GM21576 (cell line): ENCODE results near the gene SPAG17.

Experiments used
- ATAC-seq: cut with Tn5 transposase; IDR thresholded peaks from one replicate; pipeline ENCODE4 v1.9.1; 2021; ENCODE audit warnings: mild to moderate bottlenecking, moderate library complexity; ENCODE audit not compliant: unreplicated experiment

Gene SPAG17

GRCh38 chr1:118081387-118081786 is 103.6 kb downstream of the SPAG17 start:
- no peak for ATAC-seq

- no peak for ATAC-seq
These were observed 107.5 kb downstream of the SPAG17 start for GRCh38 chr1:118077331-118078045.

- ATAC-seq, result no peak
These were observed 109.9 kb downstream of the SPAG17 start for GRCh38 chr1:118075116-118075515.

DNA sequence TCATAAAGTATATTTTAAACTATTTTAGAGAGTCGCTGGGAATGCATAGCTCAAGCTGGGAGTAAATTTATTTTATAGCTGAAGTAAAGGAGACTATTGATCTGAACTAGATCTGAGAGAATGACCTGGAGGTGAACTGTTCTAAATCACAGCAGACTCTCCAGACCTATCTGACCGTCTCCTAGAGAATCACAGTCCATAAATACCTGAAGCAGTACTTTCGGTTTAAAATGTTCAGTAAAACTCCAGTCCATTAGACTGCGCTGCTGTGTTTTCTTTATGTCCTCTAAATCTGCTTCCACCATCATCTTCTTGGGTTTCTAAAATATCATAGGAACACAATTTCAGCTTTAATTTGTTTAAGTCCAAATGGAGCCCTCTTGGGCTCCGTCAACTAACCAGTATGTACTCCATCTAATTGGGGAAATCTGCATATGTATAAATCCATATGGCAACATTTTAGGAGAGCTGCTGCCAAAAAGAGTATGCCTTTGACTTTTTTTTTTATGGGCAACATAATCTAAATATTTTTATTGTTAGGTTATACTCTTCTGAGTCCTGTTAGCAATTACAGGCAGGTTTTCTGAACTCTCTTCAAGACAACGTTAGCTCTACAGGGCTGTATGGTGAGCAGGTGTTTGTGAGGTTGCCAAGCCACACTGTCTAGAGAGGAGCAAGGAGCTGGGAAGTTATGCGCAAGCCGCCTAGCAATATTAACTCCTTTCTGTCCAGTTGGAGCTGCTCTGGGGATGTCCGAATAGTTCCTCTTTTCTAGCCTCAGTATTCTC is 111.2 kb downstream of the SPAG17 start:
- ATAC-seq, result no peak

DNA sequence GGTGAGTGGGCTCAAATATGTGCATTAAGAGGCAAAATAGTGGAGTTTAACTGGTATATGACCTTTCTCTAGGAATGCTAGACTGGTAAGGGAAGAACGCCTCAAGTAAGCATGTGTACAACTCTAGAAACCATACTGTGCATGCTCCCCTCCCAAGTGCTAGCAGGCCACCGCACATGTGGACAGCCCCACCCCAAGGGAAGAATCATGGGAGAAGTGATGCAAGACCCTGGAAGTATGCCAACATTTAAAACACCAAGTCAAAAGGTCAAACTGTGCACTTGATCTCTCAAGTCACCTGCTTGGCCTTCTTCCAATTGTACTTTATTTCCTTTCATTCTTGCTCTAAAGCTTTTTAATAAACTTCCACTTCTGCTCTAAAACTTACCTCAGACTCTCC is 135.0 kb downstream of the SPAG17 start:
- no peak for ATAC-seq

GRCh38 chr1:118047650-118048224 is 137.3 kb downstream of the SPAG17 start:
- no peak for ATAC-seq

- ATAC-seq, result no peak
These were observed 137.9 kb downstream of the SPAG17 start for GRCh38 chr1:118047006-118047649.

- ATAC-seq, result no peak
These were observed 141.4 kb downstream of the SPAG17 start for GRCh38 chr1:118043624-118044023.

DNA sequence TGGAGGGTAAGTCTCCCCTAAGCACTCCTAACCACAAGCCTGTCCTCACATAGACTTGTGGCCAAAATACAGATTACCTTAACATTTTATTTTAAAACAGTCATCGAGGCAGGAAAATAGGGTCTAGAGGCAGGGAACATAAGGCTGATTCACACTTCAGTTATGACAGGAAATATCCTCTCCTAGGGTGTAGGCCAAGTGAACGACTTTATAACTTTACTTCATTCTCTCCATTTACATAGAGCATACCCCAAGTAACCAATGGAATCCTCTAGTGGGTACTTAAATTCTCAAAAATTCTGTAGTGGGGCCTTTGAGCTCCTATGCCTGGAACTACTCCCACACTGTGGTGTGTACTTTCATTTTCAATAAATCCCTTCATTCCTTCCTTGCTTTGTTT is 142.5 kb downstream of the SPAG17 start:
- ATAC-seq, result no peak

DNA sequence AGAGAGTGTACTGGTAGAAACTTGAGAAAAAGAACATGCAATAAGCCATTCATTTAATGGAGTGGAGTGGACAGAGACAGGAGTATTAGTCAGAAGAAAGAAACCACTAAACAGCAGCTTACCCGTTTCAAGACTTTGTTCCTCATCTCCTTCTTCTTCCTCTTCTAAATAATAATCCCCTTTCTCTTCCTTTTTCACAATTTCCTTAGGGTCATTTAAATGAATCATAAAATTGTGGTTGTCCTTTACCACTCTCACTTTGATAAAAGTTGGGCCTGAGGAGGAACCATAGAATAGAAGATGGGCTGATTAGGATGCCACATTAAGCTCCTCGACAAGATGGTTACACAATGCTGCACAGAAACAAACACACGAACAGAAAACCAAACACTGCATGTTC is 145.9 kb downstream of the SPAG17 start:
- no peak for ATAC-seq

DNA sequence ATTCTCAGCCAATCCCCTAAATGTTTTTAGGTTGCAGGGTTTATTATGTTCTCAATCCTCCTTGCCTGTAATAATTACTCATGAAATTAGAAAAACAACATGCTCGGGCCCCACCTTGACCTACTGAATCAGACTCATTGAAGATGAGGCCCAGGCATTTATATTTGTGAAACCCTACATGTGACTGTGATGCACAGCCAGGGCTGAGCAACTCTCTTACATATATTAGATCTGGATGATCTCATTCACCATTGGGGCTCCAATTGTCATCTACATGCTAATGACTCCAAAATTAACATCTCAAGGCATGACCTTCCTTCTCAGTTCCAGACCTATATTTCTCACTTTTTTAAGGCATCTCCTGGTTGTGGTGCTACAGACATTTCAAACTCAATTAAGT is 152.1 kb downstream of the SPAG17 start:
- ATAC-seq, result no peak

DNA sequence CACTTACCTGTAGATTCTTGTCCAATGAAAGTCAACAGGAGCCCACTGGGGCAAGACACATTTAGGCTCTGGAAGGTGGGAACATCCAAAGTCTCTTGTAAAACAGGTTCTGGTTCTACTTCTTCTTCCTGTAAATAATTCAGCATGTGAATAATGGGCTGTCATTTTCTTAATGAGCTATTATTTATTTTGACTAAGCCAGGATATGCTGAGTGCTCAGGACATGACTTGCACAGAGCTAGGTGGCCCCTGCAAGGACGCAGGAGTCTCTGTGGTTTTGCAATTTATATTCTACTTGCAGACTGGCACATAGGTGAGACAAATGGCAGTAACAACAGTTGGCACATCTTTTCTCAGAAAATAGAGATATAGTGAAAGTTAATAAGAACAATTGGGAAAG is 156.8 kb downstream of the SPAG17 start:
- no peak for ATAC-seq

DNA sequence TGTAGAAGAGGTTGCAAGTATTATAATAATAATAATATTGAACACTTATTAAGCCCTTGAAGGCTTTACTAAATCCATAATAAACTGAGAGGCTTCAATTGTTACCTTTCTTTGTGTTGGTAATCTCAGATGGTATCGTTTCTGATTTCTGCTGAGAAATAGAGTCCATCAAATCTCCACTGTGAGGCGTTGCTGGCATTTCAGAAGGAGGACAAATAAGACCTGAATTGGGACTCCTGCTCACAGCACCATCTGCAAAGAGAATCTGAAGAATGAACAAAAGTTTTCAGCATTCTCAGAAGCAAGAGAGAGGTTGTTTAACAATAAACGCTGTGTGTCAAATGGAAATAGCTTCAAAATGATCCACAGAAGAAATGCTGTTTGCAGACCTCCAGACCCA is 161.8 kb downstream of the SPAG17 start:
- no peak for ATAC-seq

GRCh38 chr1:118021668-118022067 is 163.4 kb downstream of the SPAG17 start:
- no peak for ATAC-seq

GRCh38 chr1:118018060-118018459 is 167.0 kb downstream of the SPAG17 start:
- no peak for ATAC-seq

GRCh38 chr1:118013938-118014337 is 171.1 kb downstream of the SPAG17 start:
- ATAC-seq, result no peak

GRCh38 chr1:118013336-118013735 is 171.7 kb downstream of the SPAG17 start:
- ATAC-seq, result no peak

- no peak for ATAC-seq
These were observed 172.4 kb downstream of the SPAG17 start for GRCh38 chr1:118012515-118013124.

GRCh38 chr1:118008011-118008410 is 177.0 kb downstream of the SPAG17 start:
- ATAC-seq, result no peak

DNA sequence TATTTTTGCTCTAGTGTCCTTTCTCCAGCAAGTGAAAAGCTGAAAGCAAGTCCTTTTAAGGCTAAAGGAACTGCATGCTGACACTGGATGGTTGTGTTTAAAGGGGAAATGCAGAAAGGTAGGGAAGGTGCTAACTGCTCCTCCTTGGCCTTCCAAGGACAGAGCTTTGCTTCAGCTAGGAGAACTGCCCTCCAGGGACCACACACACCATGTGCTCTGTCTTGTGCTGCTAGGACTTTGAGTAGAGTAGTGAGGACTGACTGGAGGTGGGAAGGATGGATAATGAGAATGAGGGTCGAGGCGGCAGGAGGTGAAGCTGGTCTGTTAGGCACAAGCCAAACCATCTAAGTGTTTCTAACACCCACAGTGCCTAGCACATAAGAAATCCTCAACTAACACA is 177.6 kb downstream of the SPAG17 start:
- ATAC-seq, result no peak

DNA sequence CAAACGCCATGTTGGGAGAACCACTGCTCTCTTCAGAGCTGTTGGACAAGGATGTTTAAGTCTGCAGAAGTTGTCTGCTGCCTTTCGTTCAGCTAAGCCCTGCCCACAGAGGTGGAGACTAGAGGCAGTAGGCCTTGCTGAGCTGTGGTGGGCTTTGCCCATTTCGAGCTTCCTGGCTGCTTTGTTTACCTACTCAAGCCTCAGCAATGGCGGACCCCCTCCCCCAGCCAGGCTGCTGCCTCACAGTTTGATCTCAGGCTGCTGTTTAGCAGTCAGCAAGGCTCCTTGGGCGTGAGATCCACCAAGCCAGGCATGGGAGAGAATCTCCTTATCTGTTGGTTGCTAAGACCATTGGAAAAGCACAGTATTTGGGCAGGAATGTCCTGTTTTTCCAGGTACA is 180.7 kb downstream of the SPAG17 start:
- ATAC-seq, result no peak
